A673 (cell line): Measurements from ENCODE around the gene WDR41. TPM values are rescaled to one million over a fixed set of nuclear protein-coding genes. Genes with fewer than 3 reads are reported as not detected.

Experiments used
- BruUV-seq: library from RNA; stranded (reverse); fragments of 400-500 nt; replicated peaks from 2 replicates; lab custom pipeline; 2021; lab: Mats Ljungman, UMichigan
- CTCF ChIA-PET: fragments of 300-600 bp; sonication (Branson Sonifier 250); formaldehyde crosslinking; loops from one replicate; lab custom pipeline; 2022; ENCODE audit warnings: antibody characterized with exemption; lab: Charles Lee
- POLR2A ChIA-PET: fragments of 300-600 bp; sonication (Branson Sonifier 250); formaldehyde crosslinking; loops from one replicate; lab custom pipeline; 2022; ENCODE audit warnings: antibody characterized with exemption; ENCODE audit not compliant: low non-redundant PET; lab: Charles Lee
- DNase-seq: peaks from one replicate; pipeline ENCODE4 v3.0.0-alpha.2; 2015; ENCODE audit warnings: low spot score
- H3K27ac ChIP-seq: fragments of 200-600 bp; sonication (generic); 2 replicates; pipeline ENCODE4 v1.5.1; 2016; ENCODE audit warnings: mixed run types, low read depth, mild to moderate bottlenecking, mixed read lengths, antibody characterized with exemption, low read length; ENCODE audit not compliant: poor library complexity, severe bottlenecking
- H3K27me3 ChIP-seq: fragments of 200-600 bp; sonication (generic); replicated peaks from 2 replicates; pipeline ENCODE4 v1.6.1; 2017; ENCODE audit warnings: mixed run types, low read depth, mild to moderate bottlenecking, mixed read lengths, antibody characterized with exemption, low read length; ENCODE audit not compliant: insufficient read depth, poor library complexity
- H3K36me3 ChIP-seq: fragments of 200-600 bp; sonication (generic); 2 replicates; pipeline ENCODE4 v1.6.1; 2016; ENCODE audit warnings: mixed run types, mild to moderate bottlenecking, mixed read lengths, antibody characterized with exemption, low read length; ENCODE audit not compliant: insufficient read depth, poor library complexity, severe bottlenecking
- H3K4me1 ChIP-seq: fragments of 200-600 bp; sonication (generic); 2 replicates; pipeline ENCODE4 v1.6.1; 2017; ENCODE audit warnings: mixed run types, mild to moderate bottlenecking, mixed read lengths, antibody characterized with exemption, low read length; ENCODE audit not compliant: insufficient read depth, poor library complexity, severe bottlenecking
- H3K4me3 ChIP-seq: fragments of 200-600 bp; sonication (generic); 2 replicates; pipeline ENCODE4 v1.5.1; 2016; ENCODE audit warnings: low read depth, mixed run types, mild to moderate bottlenecking, mixed read lengths, low read length; ENCODE audit not compliant: poor library complexity, severe bottlenecking
- H3K9me3 ChIP-seq: fragments of 200-600 bp; sonication (generic); 2 replicates; pipeline ENCODE4 v1.6.1; 2016; ENCODE audit warnings: mixed run types, low read depth, mild to moderate bottlenecking, mixed read lengths, antibody characterized with exemption, low read length; ENCODE audit not compliant: poor library complexity, severe bottlenecking
- CTCF ChIP-seq: fragments of 300-800, 200-600 bp; sonication (generic); conservative IDR thresholded peaks from 2 replicates; pipeline ENCODE4 v1.5.1; 2017; ENCODE audit warnings: low read depth, mild to moderate bottlenecking, antibody characterized with exemption, low read length, moderate library complexity, mixed read lengths
- EZH2 ChIP-seq: fragments of 200-600 bp; sonication (generic); IDR thresholded peaks from 2 replicates; pipeline ENCODE4 v1.6.1; 2017; ENCODE audit warnings: borderline replicate concordance, low read depth, mild to moderate bottlenecking, mixed read lengths, antibody characterized with exemption, low read length; ENCODE audit not compliant: poor library complexity, severe bottlenecking
- intact Hi-C: fragments of 100-400 bp; cut with micrococcal nuclease; formaldehyde crosslinking; loops from one replicate; pipeline ENCODE4 v1.10.0; 2022; ENCODE audit not compliant: unreplicated experiment
- total RNA-seq: library from RNA; stranded (reverse); gene quantifications from 2 replicates; pipeline ENCODE4 v1.2.3, GENCODE V29; 2021

WDR41 gene
- total RNA-seq, 1 experiment from 2014 or later = 30.4 TPM

- no peak for DNase-seq
- Histone ChIP-seq H3K4me1 (no peaks in the 10 kb centered on the region), H3K36me3 (no peaks in the 10 kb centered on the region), H3K27ac (no peak overlapping the region), H3K9me3 (no peaks in the 10 kb centered on the region), H3K4me3 (no peak overlapping the region), H3K27me3 (no peaks in the 10 kb centered on the region)
- intact Hi-C loops = no loop called here
- BruUV-seq = no TSS peak
- ChIA-PET POLR2A (interaction anchor here (0.5 kb wide), 1 partner anchor 313 kb away, joined by 3 read pairs; no protein-coding TSS in a partner anchor), CTCF (no interaction called here)
- TF ChIP-seq CTCF = no peak
Observed at GRCh38 chr5:77400645-77401044, 91.5 kb downstream of the WDR41 start.

- Histone ChIP-seq H3K36me3 (no peaks in the 10 kb centered on the region), H3K27me3 (no peaks in the 10 kb centered on the region), H3K4me1 (no peaks in the 10 kb centered on the region), H3K27ac (no peak overlapping the region), H3K9me3 (no peaks in the 10 kb centered on the region), H3K4me3 (no peak overlapping the region)
- POLR2A ChIA-PET = no interaction called here
- TF ChIP-seq EZH2 (no peak), CTCF (no peak)
- CTCF ChIA-PET = no interaction called here
- BruUV-seq = no TSS peak
- intact Hi-C loops = no loop called here
- DNase-seq = no peak
Observed at GRCh38 chr5:77398896-77399295, 93.2 kb downstream of the WDR41 start.

GRCh38 chr5:77398458-77398857 lies 93.7 kb downstream of the WDR41 start:
- no peaks in the 10 kb centered on the region for H3K9me3 ChIP-seq
- no peak overlapping the region for H3K27ac ChIP-seq
- no TSS peak for BruUV-seq
- H3K36me3 ChIP-seq = no peaks in the 10 kb centered on the region
- DNase-seq = no peak
- intact Hi-C loops = no loop called here
- POLR2A ChIA-PET = no interaction called here
- TF ChIP-seq EZH2 (no peak), CTCF (no peak)
- H3K27me3 ChIP-seq = no peaks in the 10 kb centered on the region
- no peaks in the 10 kb centered on the region for H3K4me1 ChIP-seq
- CTCF ChIA-PET = no interaction called here
- no peak overlapping the region for H3K4me3 ChIP-seq
